ENCODE measurements around the gene TMC6.

Gene TMC6

DNA sequence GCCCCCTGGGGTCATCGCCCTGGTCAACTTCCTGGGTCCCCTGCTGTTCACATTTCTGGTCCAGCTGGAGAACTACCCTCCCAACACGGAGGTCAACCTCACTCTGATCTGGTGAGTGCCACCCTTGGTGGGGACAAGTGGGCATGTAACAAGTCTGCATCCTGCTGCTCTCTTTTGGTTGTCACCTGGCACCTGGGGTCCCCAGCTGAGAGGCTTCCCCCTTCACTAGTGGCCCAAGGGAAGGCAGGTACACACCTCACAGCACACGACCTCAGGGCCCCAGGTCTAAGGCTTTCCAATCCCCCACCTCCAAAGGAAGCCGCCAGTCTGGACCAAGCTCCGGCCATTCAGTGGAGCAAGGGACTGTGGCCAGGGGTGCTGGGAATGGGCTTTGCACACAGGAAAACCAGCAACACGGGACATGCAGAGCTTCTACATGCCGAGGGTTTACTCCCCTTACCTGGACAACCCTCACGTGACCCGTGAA lies 6.4 kb upstream of the TMC6 start:
- DNase-seq: no peak

DNA sequence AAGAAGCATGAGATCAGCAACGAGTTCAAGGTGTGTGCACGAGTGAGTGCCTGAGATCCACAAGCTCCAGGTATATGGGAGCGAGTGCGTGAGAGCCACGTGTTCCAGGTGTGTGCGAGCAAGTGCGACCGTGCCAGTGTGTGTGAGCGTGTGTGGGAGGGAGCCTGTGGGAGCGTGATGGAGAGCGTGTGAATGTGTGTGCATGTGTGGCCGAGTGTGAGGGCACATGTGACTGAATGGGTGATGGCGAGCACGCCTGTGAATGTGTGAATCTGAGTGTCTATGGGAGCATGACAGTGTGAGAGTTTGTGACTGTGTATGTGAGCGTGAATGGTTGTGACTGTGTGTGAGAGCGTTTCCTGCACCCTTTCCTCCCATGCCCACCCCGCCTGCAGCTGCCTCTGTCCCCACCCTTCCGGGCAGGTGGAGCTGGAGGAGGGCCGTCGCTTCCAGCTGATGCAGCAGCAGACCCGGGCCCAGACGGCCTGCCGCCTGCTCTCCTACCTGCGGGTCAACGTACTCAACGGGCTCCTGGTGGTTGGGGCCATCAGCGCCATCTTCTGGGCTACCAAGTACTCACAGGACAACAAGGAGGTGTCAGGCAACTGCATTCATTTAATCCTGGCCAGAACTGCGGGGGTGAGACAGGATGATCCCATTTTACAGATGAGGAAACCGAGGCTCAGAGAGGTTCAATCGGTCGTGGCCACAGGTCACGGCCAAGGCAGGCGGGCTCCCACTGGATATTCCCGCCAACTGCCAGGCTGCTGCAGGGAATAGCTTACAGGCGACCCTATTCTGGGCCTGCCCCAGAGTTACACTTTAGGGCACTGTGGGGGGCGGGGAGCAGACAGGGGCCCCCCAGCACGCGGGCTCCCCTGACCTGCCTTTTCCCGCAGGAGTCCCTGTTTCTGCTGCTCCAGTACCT lies 5.7 kb upstream of the TMC6 start:
- peak; percentile 87 to 88 for DNase-seq

DNA sequence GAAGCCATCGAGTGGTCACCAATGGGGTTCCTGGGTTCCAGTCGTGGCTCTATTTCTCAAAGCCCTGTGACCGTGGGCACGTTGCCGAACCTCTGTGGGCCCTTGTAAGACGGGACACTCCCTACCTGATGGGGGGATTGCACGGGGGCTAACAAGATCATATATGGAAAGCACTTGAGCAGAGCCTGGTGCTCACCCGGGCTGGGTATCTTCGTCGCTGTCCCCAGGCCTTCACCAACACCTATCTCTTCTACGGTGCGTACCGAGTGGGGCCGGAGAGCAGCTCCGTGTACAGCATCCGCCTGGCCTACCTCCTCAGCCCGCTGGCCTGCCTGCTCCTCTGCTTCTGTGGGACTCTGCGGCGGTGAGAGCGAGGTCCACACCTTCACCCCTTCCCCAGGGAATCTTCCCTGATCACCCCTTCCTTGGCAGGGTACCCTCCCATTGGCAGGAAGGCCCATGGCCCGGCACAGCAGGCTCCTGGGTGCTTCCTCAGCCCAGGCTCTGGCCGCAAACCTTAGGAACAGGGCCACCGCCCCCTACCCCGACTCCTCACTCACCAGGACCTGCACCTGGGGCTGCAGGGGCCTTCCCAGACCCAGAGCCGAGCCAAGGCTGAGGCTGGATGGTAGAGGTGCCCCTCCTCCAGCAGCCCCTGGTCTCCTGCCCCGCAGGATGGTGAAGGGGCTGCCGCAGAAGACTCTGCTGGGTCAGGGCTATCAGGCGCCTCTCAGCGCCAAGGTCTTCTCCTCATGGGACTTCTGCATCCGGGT lies 4.8 kb upstream of the TMC6 start:
- DNase-seq: no peak

DNA sequence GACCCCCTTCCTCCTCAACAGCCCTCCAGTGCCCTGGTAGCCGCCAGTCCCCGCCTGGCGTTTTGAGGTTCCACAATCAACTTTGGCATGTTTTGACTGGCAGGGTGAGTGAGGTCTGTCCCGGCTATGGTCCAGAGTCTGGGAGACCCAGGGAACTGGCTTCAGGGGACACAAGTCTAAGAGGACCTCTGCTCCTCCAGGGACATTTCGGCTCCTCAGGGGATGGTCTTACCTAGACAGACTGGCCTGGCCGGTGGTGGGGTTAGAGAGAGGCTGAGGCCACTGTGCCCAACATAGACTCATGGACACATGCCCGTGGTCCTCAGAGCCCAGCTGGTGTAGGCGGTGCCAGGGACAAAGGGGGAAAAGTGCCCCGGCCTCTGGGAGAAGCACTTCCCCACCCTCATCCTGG lies 4.2 kb upstream of the TMC6 start:
- DNase-seq: no peak

DNA sequence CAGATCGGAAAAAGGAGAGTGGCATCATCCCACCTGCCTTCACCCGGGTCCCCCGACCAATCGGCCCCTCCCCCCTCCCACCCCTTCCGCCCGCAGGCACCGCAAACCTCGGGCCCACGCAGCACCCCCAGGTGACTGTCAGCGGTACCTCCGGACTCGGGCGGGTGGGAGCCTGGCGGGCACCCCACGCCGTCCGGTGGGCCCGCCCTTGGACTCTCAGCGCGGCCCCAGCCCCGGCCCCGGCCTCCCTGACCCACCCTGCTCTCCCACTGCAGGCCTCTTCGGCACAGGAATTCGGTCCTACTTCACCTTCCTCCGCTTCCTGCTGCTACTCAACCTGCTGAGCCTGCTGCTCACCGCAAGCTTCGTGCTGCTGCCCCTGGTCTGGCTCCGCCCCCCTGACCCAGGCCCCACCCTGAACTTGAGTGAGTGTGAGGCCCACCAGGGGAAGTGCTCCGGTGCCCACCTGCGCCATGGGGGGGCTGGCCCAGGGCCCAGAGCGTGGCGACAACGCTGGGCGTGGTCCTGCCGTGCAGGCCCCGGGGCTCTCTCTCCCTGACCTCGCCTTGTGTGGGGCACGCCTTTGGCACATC lies 3.6 kb upstream of the TMC6 start:
- peak; percentile 78 to 88 for DNase-seq

DNA sequence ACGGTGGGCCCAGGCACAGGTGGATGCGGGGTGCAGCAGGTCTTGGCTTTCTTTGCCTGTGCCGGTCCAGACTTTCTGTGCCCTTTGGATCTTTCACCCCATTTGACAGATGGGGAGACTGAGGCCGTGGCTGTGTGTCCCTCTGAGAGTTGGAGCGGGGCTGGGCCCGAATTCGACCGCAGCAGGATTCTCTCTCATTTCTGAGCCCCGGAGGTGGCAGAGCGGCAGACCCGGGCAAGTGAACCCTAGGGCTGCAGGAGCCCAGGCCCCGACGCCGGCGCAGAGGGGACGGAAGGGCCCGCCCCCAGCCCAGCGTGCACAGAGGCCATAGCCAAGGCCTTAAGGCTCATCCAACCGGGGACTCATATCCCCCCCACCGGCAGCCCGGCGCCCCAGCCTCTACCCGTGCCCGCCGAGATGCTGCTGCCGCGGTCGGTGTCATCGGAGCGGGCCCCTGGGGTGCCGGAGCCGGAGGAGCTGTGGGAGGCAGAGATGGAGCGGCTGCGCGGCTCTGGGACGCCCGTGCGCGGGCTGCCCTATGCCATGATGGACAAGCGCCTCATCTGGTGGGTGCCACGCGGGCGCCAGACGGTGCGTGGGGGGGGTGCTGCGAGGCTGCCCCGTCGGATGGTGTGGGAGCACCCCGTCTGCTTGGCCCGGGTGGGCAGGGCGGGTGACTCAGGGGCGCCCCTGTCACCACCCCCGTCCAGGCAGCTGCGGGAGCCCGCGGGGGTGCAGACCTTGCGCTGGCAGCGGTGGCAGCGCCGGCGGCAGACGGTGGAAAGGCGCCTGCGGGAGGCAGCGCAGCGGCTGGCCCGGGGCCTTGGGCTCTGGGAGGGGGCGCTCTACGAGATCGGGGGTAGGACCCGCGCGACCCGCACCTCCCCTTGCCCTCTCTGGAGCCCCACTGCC lies 2.9 kb upstream of the TMC6 start:
- DNase-seq: peak in 1 of 2 donors; percentile 35

DNA sequence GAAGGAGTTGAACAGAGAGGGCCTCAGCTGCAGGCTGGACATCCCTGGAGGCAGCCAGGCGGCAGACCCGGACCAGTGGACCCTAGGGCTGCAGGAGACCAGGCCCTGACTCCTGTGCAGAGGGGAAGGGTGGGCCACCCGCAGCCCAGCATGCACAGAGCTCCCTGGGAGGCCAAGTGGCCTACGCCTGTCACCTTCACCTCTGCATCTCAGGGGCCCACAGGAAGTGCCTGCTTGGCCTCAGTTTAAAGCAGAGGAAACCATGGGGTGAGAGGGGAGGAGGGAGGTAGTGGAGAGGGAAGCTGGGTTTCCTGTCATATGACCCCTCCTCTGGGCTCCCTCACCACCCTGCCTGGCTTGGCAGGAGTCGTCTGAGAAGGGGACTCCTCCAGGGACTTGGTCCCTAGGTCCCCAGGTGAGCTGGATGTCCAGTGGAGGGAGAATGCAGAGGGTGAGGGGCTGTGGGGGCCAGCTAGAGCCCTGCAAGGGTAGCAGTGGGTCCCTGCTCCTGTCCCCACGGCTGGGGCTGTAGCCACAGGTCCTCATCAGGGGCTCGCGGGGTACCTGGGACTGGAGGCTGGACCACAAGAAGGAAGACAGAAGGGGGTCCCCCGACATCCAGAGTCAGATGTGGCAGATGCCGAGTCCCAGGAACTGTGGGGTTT lies 2.0 kb upstream of the TMC6 start, which contains the start of gene TMC8:
TMC8 (plus strand) TSS at position 335 of the 665 bp plus-strand sequence. CDS start 818 bp downstream, outside the sequence.
- peak; percentile 82 to 89 for DNase-seq

DNA sequence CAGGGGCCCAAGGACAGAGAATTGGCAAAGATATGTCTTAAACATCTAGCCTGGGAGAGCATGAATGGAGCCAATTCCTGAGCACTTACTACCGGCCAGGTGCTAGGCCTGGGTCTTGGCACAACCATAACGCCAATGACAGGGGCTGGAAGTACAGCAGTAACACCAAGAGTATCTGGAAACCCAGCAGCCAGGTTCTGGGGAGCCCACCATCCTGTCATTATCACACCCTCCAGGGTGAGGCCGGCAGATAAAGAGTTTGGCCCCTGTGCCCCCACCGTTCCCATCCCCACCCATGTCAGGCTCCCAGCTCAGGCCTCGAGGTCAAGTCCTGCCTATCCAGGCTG lies 1.5 kb upstream of the TMC6 start:
- peak in 1 of 2 donors; percentile 32 for DNase-seq

DNA sequence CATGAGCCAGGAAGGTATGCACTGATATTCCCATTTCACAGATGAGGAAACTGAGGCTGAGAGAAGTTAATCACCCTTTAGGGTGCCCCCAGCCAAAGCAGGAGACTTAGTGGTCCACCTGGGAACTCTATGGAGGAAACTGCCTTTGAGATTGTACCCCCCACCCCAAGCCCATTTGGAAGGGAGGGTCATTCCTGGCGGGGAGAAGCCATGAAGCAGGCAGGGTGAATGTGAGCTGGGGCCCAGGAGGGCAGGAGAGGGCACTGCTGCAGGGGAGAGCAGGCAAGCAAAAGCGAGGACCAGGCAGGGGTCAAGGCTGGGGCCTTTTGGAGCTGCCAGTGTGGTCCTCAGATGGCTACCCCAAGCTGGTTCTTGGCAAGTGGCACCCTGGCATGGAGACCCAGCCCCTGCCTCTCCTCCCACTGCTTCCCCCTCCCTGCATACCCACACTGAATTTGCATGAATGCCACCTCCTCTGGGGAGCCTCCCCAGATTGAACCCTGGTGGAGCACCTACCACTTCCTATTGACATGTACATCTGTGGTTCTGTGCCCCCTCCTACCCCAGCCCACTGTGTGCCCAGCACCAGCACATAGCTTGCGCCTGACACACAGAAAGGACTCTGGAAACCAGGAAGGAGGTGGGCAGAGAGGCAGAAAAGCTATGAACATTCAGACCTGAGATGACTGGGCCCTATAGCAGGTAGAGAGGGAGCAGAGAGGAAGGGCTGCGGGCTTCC lies 965 bp upstream of the TMC6 start:
- peak; percentile 58 for DNase-seq

DNA sequence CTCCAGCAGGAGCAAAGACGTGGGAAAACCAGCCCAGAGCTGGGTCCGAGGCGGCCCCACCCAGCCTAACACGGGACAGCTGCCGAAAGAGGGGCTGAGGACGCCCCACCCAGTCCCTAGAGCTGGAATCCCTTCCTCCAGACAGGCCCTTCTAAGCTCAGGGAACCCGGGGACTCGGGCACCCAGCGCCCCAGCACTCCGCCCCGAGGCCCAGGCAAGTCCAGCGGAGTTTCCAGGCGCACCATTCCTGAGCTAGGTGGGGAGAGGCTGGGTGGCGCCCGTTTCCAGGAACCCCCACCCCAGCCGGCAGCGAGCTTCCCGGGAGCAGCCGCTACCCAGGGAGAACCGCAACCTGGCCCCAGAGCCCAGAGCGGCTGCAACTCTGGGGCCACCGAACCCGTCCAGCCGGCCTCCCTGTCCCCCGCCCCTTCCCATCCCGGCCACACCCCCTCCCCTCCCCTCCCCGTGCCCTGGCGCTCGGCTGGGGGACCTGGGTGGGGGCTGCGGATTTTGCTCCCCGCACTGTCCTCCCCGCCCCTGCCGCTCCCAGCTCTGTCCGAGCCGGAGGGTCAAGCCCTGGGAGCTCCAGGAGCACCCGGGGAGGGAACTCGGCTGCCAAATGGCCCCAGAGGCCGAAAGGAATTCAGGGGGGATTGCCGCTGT lies 536 bp downstream of the TMC6 start:
- DNase-seq: no peak

DNA sequence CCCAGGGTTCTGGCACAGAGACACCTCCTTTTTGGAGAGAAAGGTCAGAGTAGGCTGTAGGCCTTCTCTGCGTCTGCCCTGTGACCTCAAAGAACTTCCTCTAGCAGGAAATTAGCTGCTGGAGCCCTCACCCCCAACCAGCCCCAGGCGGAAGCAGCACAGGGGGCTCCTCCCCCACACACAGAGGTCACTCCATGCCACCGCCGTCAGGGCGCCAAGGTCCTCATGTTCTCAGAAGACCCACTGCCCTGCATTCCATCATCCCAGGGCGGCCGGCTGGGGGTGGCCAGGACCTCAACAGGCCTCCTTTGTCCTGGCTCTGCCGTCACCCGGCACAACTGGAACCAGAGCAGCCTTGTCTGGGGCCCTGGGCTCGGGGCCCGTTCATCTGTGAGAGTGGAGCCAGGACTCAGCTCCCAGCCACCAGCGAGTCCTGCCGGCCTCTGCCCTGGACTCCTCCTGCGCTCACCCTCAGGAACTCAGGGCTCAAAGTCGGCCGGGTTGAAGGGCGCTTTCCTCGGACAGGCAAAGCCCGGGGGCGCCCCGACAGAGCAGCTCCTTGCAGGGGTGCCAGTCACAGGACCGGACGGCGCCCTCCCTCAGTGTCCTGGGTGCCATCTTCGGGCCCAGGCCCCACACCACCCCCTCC lies 1.2 kb downstream of the TMC6 start:
- peak; percentile 73 to 78 for DNase-seq

DNA sequence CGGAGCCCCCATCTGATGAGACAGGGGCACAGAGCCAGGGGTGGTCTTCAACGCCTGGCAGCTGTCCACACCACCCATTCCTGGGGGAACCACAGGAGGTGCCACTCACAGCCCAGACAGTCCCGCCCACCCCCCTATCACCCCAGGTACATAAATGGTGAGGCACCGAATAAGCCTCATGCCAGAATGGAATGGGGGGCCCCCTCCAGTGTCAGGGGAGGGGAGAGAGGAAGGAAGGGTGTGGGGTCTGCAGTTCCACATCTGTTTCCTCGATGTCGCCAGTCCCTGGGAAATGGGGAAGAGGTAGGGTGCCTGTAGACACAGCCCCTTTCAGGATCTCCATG lies 1.7 kb downstream of the TMC6 start:
- DNase-seq: no peak

DNA sequence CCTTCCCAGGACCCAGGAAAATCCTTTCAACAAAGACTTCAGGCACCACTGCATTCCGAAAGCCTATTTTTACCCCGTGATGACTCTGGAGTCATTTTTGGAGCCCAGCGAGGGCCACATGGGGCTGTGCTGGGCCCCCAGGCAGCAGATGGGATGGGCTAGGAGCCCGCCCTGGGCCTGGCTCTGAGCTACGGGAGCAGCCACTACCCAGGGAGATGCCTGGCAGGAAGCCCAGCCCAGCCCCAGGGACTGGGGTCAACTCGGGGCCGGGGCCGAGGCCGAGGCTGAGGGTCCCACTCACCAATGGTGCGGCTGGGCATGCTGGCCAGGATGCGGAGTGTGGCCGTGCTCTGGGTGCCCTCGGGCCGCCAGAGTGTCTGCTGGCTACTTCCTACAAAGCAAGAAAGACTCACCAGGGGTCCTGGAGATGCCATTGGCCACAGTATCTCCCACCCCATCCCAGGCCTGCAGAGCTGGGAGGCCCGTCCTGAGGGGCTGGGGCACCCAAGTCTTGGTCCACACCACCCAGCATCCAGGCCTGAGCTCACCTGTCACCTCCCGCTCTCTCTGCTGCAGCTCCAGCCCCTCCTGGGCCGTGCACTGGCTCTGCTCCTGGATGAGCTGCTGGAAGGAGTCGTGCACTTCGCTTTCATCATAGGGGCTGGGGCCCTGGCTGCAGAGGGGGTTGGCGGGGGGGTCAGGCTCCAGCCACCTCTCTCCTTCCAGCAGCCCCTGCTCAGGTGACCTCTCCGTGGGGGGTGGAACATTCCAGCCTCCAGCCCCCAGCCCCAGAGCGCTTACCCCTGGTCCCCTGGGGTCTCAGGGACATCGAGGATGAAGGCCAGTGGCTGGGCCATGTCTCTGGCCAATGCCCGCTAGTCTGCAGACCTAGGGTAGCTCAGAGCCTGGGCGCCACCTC lies 2.3 kb downstream of the TMC6 start:
- no peak for DNase-seq

DNA sequence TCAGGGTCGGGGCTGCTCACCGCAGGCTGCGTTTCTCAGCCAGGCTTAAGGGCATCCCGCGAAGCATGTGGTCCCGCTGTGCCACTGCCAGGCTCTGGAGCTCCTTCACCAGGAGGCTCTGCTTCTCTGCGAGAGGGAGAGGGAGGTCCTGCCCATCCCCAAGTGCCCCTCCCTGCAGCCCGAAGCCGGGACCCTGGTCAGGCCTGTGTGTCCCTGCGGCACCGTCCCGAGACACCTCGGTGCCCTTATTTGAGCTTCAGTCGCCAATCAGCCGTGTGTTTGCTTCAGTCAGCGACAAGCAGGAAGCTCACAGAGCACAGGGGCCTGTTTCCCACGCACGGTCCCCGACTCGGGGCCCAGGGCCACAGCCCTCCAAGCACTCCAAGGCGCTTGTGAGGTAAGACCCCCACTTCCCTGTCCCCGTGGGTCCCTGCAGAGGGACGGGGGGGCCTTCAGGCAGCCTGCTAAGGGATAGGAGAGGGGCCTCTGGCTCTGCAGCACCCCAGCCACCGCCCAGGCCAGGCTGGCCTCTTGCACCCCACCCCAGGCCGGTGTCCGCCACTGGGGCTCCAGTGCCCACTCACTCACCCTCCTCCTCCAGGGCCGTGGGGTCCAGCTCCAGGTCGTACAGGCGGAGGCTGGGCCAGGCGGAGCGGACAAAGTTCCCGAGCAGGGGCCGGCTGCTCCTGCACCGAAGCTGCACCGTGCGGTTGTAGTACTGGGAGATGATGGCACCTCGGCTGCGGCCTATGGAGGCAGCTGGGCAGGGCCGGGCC lies 3.2 kb downstream of the TMC6 start:
- no peak for DNase-seq

DNA sequence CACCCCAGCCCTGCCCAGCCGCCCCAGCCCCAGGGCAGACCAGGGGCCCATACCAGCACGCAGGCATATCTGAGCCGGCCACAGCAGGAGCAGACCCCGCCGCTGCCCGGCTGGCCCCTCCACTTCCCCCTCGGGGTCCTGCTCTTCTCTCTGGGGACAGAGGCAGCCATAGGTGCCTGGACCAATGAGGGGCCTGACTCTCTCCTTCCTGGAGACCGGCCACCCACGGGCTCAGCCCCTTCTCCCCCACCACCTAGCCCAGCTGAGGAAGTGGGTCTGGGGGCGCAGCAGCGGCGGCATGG lies 3.8 kb downstream of the TMC6 start:
- no peak for DNase-seq

DNA sequence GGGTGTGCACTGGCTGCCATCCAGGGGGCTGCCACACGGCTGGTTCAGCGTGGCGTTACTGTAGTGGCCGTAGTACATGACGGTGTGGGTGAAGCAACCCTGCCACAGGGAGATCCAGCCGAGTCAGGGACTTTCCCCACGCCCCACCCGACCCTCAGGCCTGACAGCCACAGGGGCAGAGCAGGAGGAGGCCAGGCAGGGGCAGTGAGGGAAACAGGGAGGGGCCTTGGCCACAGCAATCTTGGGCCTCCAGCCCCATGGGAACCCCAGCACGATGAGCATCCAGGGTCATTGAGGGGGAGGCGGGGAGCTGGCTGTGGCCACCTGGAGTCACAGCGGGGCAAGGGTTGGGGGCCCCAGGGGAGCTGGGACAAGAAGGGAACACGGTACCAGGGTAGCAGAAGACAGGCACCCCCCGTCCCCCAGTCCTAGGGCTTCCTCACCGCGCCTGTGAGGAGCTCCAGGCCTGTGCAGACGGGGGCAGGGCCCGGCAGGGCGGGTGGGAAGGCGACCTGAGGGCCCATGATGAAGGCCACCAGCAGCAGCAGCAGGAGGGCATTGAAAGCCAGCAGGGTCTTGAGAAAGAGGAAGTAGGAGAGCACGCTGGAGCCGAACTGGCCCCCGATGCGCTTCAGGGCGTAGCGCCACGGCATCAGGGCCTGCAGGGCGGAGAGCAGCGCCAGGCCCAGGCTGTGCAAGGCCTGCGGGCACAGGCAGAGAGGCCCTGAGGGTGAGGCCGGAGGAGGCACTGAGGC lies 4.3 kb downstream of the TMC6 start:
- peak; percentile 27 to 71 for DNase-seq

DNA sequence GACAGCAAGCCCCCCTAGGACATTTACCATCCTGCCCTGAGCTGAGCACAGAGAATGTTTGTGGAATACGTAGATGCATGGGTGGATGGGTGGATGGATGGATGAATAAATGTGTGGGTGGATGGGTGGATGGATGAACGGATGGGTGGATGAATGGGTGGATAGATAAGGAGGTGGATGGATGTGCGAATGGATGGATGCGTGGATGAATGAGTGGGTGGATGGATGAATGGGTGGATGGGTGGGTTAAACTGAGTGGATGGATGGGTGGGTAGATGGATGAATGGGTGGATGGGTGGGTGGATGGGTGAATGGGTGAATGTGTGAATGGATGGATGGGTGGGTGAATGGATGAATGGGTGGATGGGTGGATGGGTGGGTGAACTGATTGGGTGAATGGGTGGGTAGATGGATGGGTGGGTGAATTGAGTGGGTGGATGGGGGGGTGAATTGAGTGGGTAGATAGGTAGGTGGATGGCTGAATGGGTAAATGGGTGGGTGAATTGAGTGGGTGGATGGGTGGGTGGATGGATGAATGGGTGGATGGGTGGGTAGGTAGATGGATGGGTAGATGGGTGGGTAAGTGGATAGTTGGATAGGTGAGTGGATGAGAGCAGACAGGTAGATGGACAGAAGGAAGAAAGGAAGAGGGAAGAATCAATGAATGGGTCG lies 5.2 kb downstream of the TMC6 start:
- DNase-seq: no peak
